ENCODE data around the gene PHYKPL.

The PHYKPL gene

GRCh38 chr5:178160176-178160575, 72.4 kb downstream of the PHYKPL start:
- no peak for TF ChIP-seq CTCF (IDR thresholded peaks at IDR 0.05)

Measured in LNCAP (cell line).